Right atrium auricular region (tissue), 2 donors: Measurements from ENCODE around the gene SIK3. TPM values are rescaled to one million over a fixed set of nuclear protein-coding genes. Genes with fewer than 3 reads are reported as not detected.

Experiments
- DNase-seq: peaks from one replicate; pipeline ENCODE4 v3.0.0-alpha.2; 2019; ENCODE audit warnings: low spot score
- H3K27ac ChIP-seq, 2 donors: fragments of 200-600 bp; sonication (generic); 1 replicate in 1 of 2; 2 replicates in 1 of 2; pipeline ENCODE4 v1.5.1; 2016 to 2019
- H3K27me3 ChIP-seq, 2 donors: fragments of 200-600 bp; sonication (generic); one replicate each; pipeline versions ENCODE4 v1.5.1 to v1.6.0; 2017 to 2019
- H3K36me3 ChIP-seq: fragments of 200-600 bp; sonication (generic); one replicate; pipeline ENCODE4 v1.5.1; 2016
- H3K4me1 ChIP-seq, 2 donors: fragments of 200-600 bp; sonication (generic); one replicate each; pipeline versions ENCODE4 v1.5.1 to v1.6.0; 2017 to 2019
- H3K4me3 ChIP-seq, 2 donors: fragments of 200-600 bp; sonication (generic); 1 replicate in 1 of 2; 2 replicates in 1 of 2; pipeline ENCODE4 v1.5.1; 2017 to 2019; ENCODE audit warnings: mild to moderate bottlenecking in 1 of 2, moderate library complexity in 1 of 2
- H3K9me3 ChIP-seq, 2 donors: fragments of 200-600 bp; sonication (generic); one replicate each; pipeline ENCODE4 v1.5.1; 2019
- total RNA-seq, 2 donors: library from RNA; depleted of rRNA; stranded (reverse); fragments of >200 nt; gene quantifications; one replicate each; pipeline ENCODE4 v1.1.0, GENCODE V29; 2016
- TF ChIP-seq, protein P1 (sequence below), 2 donors: fragments of 200-600 bp; sonication (generic); IDR thresholded peaks; one replicate each; pipeline ENCODE4 v1.5.1; 2019; ENCODE audit warnings: antibody characterized with exemption in 2 of 2

Gene SIK3
- total RNA-seq, 2 donors from 2014 or later = 27.0 to 40.1 TPM

- Histone ChIP-seq H3K27ac (peak overlapping the region in 1 of 2 donors; percentile 28), H3K4me3 (no peak overlapping the region), H3K9me3 (no peaks in the 10 kb centered on the region), H3K27me3 (no peaks in the 10 kb centered on the region), H3K36me3 (no peaks in the 10 kb centered on the region), H3K4me1 (peaks cover 0 to 28% of the 10 kb centered on the region in 2 donors)
- no peak for DNase-seq
- TF ChIP-seq, protein P1, sequence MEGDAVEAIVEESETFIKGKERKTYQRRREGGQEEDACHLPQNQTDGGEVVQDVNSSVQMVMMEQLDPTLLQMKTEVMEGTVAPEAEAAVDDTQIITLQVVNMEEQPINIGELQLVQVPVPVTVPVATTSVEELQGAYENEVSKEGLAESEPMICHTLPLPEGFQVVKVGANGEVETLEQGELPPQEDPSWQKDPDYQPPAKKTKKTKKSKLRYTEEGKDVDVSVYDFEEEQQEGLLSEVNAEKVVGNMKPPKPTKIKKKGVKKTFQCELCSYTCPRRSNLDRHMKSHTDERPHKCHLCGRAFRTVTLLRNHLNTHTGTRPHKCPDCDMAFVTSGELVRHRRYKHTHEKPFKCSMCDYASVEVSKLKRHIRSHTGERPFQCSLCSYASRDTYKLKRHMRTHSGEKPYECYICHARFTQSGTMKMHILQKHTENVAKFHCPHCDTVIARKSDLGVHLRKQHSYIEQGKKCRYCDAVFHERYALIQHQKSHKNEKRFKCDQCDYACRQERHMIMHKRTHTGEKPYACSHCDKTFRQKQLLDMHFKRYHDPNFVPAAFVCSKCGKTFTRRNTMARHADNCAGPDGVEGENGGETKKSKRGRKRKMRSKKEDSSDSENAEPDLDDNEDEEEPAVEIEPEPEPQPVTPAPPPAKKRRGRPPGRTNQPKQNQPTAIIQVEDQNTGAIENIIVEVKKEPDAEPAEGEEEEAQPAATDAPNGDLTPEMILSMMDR (IDR thresholded peaks at IDR 0.05) = no peak
Measured at GRCh38 chr11:116901964-116902688, 196.1 kb downstream of the SIK3 start.

GRCh38 chr11:116901211-116901610, 197.0 kb downstream of the SIK3 start:
- no peaks in the 10 kb centered on the region for H3K27me3 ChIP-seq
- DNase-seq = no peak
- H3K4me1 ChIP-seq = peaks cover 0 to 28% of the 10 kb centered on the region in 2 donors
- TF ChIP-seq, protein P1 (IDR thresholded peaks at IDR 0.05) = no peak
- peaks cover 9% of the 10 kb centered on the region for H3K36me3 ChIP-seq
- H3K27ac ChIP-seq = peak overlapping the region; percentile 32 to 60
- H3K9me3 ChIP-seq = no peaks in the 10 kb centered on the region
- no peak overlapping the region for H3K4me3 ChIP-seq

DNA sequence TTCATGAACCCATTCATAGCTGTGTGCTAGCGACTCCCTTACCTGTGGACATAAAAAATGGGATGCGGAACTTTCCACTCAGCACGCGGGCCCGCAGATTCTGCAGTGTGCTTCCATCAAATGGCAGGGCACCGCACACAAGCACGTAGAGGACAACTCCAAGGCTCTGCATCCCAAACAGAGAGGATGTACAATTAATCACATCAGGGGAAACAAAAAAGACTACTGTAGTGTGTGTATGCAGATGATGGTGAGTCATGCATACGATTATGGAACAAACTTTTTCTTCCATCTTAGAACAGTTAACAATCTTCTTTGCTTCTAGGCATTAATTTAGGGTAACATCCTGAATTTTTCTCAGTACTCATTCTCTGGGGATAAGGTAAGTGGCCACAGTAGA, 202.0 kb downstream of the SIK3 start:
- TF ChIP-seq, protein P1 (IDR thresholded peaks at IDR 0.05) = no peak
- Histone ChIP-seq H3K9me3 (no peaks in the 10 kb centered on the region), H3K36me3 (peaks cover 27% of the 10 kb centered on the region), H3K4me3 (no peak overlapping the region), H3K27me3 (no peaks in the 10 kb centered on the region), H3K27ac (no peak overlapping the region), H3K4me1 (peaks cover 0 to 16% of the 10 kb centered on the region in 2 donors)
- DNase-seq = no peak

GRCh38 chr11:116895048-116895757, 203.0 kb downstream of the SIK3 start:
- Histone ChIP-seq H3K4me1 (peaks cover 0 to 7% of the 10 kb centered on the region in 2 donors), H3K4me3 (no peak overlapping the region), H3K27me3 (no peaks in the 10 kb centered on the region), H3K36me3 (peaks cover 27% of the 10 kb centered on the region), H3K9me3 (no peaks in the 10 kb centered on the region), H3K27ac (no peak overlapping the region)
- TF ChIP-seq, protein P1 (IDR thresholded peaks at IDR 0.05) = peak in 1 of 2 donors; percentile 62
- DNase-seq = no peak

- peaks cover 27% of the 10 kb centered on the region for H3K36me3 ChIP-seq
- H3K9me3 ChIP-seq = no peaks in the 10 kb centered on the region
- TF ChIP-seq, protein P1 (IDR thresholded peaks at IDR 0.05) = no peak
- H3K4me1 ChIP-seq = peaks cover 0 to 7% of the 10 kb centered on the region in 2 donors
- no peak for DNase-seq
- no peak overlapping the region for H3K4me3 ChIP-seq
- no peaks in the 10 kb centered on the region for H3K27me3 ChIP-seq
- no peak overlapping the region for H3K27ac ChIP-seq
Measured at GRCh38 chr11:116893906-116894305, 204.3 kb downstream of the SIK3 start.
